ENCODE results near the gene HABP4. TPM values are rescaled to one million over a fixed set of nuclear protein-coding genes. Genes with fewer than 3 reads are reported as not detected.

The HABP4 gene
- total RNA-seq, 1 donor from 2014 or later = 6.6 TPM

- H3K36me3 ChIP-seq (ENCODE audit: control insufficient read depth, insufficient read depth, low read length) = no peaks in the 10 kb centered on the region
- DNase-seq (ENCODE audit: low read depth) (no peak), FAIRE-seq (no peak)
- no peak for TF ChIP-seq CTCF (IDR thresholded peaks at IDR 0.05; ENCODE audit: insufficient read depth, low read length, severe bottlenecking)
- no peaks in the 10 kb centered on the region for H3K27me3 ChIP-seq (ENCODE audit: control insufficient read depth, insufficient read depth, low read length)
- H3K4me3 ChIP-seq (ENCODE audit: low read depth, low read length) = no peak overlapping the region
Measured at GRCh38 chr9:96419691-96419969, 30.3 kb upstream of the HABP4 start.

GRCh38 chr9:96420468-96421219 is 29.3 kb upstream of the HABP4 start:
- TF ChIP-seq CTCF (IDR thresholded peaks at IDR 0.05; ENCODE audit: insufficient read depth, low read length, severe bottlenecking) = no peak
- no peak overlapping the region for H3K4me3 ChIP-seq (ENCODE audit: low read depth, low read length)
- H3K27me3 ChIP-seq (ENCODE audit: control insufficient read depth, insufficient read depth, low read length) = no peaks in the 10 kb centered on the region
- FAIRE-seq = peak; percentile 40
- DNase-seq (ENCODE audit: low read depth) = peak; percentile 98
- H3K36me3 ChIP-seq (ENCODE audit: control insufficient read depth, insufficient read depth, low read length) = no peaks in the 10 kb centered on the region

- no peak for FAIRE-seq
- no peak for DNase-seq (ENCODE audit: low read depth)
Measured at GRCh38 chr9:96423322-96423984, 26.5 kb upstream of the HABP4 start.

GRCh38 chr9:96423985-96424336 is 26.0 kb upstream of the HABP4 start:
- TF ChIP-seq CTCF (IDR thresholded peaks at IDR 0.05; ENCODE audit: insufficient read depth, low read length, severe bottlenecking) = no peak
- Histone ChIP-seq H3K36me3 (ENCODE audit: control insufficient read depth, insufficient read depth, low read length) (no peaks in the 10 kb centered on the region), H3K4me3 (ENCODE audit: low read depth, low read length) (no peak overlapping the region), H3K27me3 (ENCODE audit: control insufficient read depth, insufficient read depth, low read length) (no peaks in the 10 kb centered on the region)
- DNase-seq (ENCODE audit: low read depth) (peak; percentile 48), FAIRE-seq (no peak)

More at GRCh38 chr9:96423322-96423984, 26.5 kb upstream of the HABP4 start:
- Histone ChIP-seq H3K27me3 (ENCODE audit: control insufficient read depth, insufficient read depth, low read length) (no peaks in the 10 kb centered on the region), H3K4me3 (ENCODE audit: low read depth, low read length) (no peak overlapping the region), H3K36me3 (ENCODE audit: control insufficient read depth, insufficient read depth, low read length) (no peaks in the 10 kb centered on the region)
- TF ChIP-seq CTCF (IDR thresholded peaks at IDR 0.05; ENCODE audit: insufficient read depth, low read length, severe bottlenecking) = no peak

GRCh38 chr9:96425500-96426169 is 24.3 kb upstream of the HABP4 start:
- Histone ChIP-seq H3K27me3 (ENCODE audit: control insufficient read depth, insufficient read depth, low read length) (no peaks in the 10 kb centered on the region), H3K36me3 (ENCODE audit: control insufficient read depth, insufficient read depth, low read length) (no peaks in the 10 kb centered on the region), H3K4me3 (ENCODE audit: low read depth, low read length) (no peak overlapping the region)
- DNase-seq (ENCODE audit: low read depth) = no peak
- no peak for TF ChIP-seq CTCF (IDR thresholded peaks at IDR 0.05; ENCODE audit: insufficient read depth, low read length, severe bottlenecking)
- no peak for FAIRE-seq

Data from bronchial epithelial cell (primary cell).